H9 (cell line): ENCODE results near the gene NUP210. TPM values are rescaled to one million over a fixed set of nuclear protein-coding genes. Genes with fewer than 3 reads are reported as not detected.

ENCODE experiments used
- DNase-seq: peaks from one replicate; pipeline ENCODE4 v3.0.0-alpha.2; 2017
- H2AFZ ChIP-seq: one replicate; pipeline ENCODE4 v1.6.1; 2013; ENCODE audit warnings: mild to moderate bottlenecking, low read length, control low read depth, moderate library complexity
- H2AK5ac ChIP-seq: 2 replicates; pipeline ENCODE4 v1.6.1; 2013; ENCODE audit warnings: low read length, control low read depth, mixed read lengths; ENCODE audit not compliant: insufficient read length
- H2BK120ac ChIP-seq: one replicate; pipeline ENCODE4 v1.6.1; 2013; ENCODE audit warnings: low read depth, mild to moderate bottlenecking, low read length, control low read depth, inconsistent platforms; ENCODE audit not compliant: poor library complexity, severe bottlenecking
- H2BK12ac ChIP-seq: 2 replicates; pipeline ENCODE4 v1.6.1; 2013; ENCODE audit warnings: low read length, control low read depth, mixed read lengths, low read depth; ENCODE audit not compliant: insufficient read length
- H2BK15ac ChIP-seq: 2 replicates; pipeline ENCODE4 v1.6.1; 2013; ENCODE audit warnings: low read depth, low read length, control low read depth
- H2BK20ac ChIP-seq: one replicate; pipeline ENCODE4 v1.6.1; 2013; ENCODE audit warnings: low read depth, mild to moderate bottlenecking, low read length, control low read depth, inconsistent platforms; ENCODE audit not compliant: poor library complexity, severe bottlenecking
- H2BK5ac ChIP-seq: 2 replicates; pipeline ENCODE4 v1.6.1; 2013; ENCODE audit warnings: low read length, control low read depth, mixed read lengths; ENCODE audit not compliant: insufficient read length
- H3K14ac ChIP-seq: 2 replicates; pipeline ENCODE4 v1.6.1; 2013; ENCODE audit warnings: low read length, control low read depth; ENCODE audit not compliant: insufficient read depth
- H3K18ac ChIP-seq: 2 replicates; pipeline ENCODE4 v1.6.1; 2013; ENCODE audit warnings: low read depth, mild to moderate bottlenecking, mixed read lengths, low read length, control low read depth; ENCODE audit not compliant: insufficient read length
- H3K23ac ChIP-seq: 2 replicates; pipeline ENCODE4 v1.6.1; 2013; ENCODE audit warnings: low read length, control low read depth, mixed read lengths, low read depth; ENCODE audit not compliant: insufficient read length
- H3K23me2 ChIP-seq: 2 replicates; pipeline ENCODE4 v1.6.1; 2013; ENCODE audit warnings: low read depth, mild to moderate bottlenecking, mixed read lengths, low read length, control low read depth; ENCODE audit not compliant: insufficient read length, poor library complexity, severe bottlenecking
- H3K27ac ChIP-seq: 2 replicates; pipeline ENCODE4 v1.5.1; 2013; ENCODE audit warnings: low read length, control low read depth, mixed read lengths, low read depth; ENCODE audit not compliant: insufficient read length
- H3K27me3 ChIP-seq: 2 replicates; pipeline ENCODE4 v1.6.1; 2013; ENCODE audit warnings: low read length, control low read depth, inconsistent platforms; ENCODE audit not compliant: insufficient read depth
- H3K4ac ChIP-seq: 2 replicates; pipeline ENCODE4 v1.6.1; 2013; ENCODE audit warnings: low read depth, mild to moderate bottlenecking, control low read depth, inconsistent platforms, low read length, moderate library complexity
- H3K4me1 ChIP-seq: 2 replicates; pipeline ENCODE4 v1.6.1; 2013; ENCODE audit warnings: low read length, control low read depth, inconsistent platforms; ENCODE audit not compliant: insufficient read depth
- H3K4me2 ChIP-seq: 2 replicates; pipeline ENCODE4 v1.6.1; 2013; ENCODE audit warnings: low read length, control low read depth, mixed read lengths; ENCODE audit not compliant: insufficient read length, insufficient read depth
- H3K56ac ChIP-seq: 2 replicates; pipeline ENCODE4 v1.6.1; 2013; ENCODE audit warnings: low read depth, mild to moderate bottlenecking, mixed read lengths, low read length, control low read depth; ENCODE audit not compliant: insufficient read length
- H3K79me1 ChIP-seq: 2 replicates; pipeline ENCODE4 v1.6.1; 2013; ENCODE audit warnings: low read depth, mild to moderate bottlenecking, moderate library complexity, low read length, control low read depth, inconsistent platforms; ENCODE audit not compliant: insufficient read depth, poor library complexity, severe bottlenecking
- H3K79me2 ChIP-seq: 2 replicates; pipeline ENCODE4 v1.6.1; 2013; ENCODE audit warnings: low read length, control low read depth, inconsistent platforms; ENCODE audit not compliant: insufficient read depth
- H3K9ac ChIP-seq: 2 replicates; pipeline ENCODE4 v1.6.1; 2013; ENCODE audit warnings: low read length, control low read depth, mixed read lengths; ENCODE audit not compliant: insufficient read length; ENCODE audit errors: extremely low read depth
- H3K9me3 ChIP-seq: one replicate; pipeline ENCODE4 v1.6.1; 2013; ENCODE audit warnings: low read depth, low read length, inconsistent platforms; ENCODE audit not compliant: control insufficient read depth
- H3T11ph ChIP-seq: one replicate; pipeline ENCODE4 v1.6.1; 2013; ENCODE audit warnings: mild to moderate bottlenecking, low read length, control low read depth, inconsistent platforms
- H4K20me1 ChIP-seq: one replicate; pipeline ENCODE4 v1.6.1; 2013; ENCODE audit not compliant: control insufficient read depth, insufficient read length, insufficient read depth
- H4K5ac ChIP-seq: 2 replicates; pipeline ENCODE4 v1.6.1; 2013; ENCODE audit warnings: low read depth, mild to moderate bottlenecking, mixed read lengths, low read length, control low read depth; ENCODE audit not compliant: insufficient read length
- H4K8ac ChIP-seq: replicated peaks from 2 replicates; pipeline ENCODE4 v1.6.1; 2013; ENCODE audit warnings: low read length, control low read depth, mixed read lengths, low read depth; ENCODE audit not compliant: insufficient read length
- H4K91ac ChIP-seq: 2 replicates; pipeline ENCODE4 v1.6.1; 2013; ENCODE audit warnings: low read depth, mild to moderate bottlenecking, moderate library complexity, mixed read lengths, low read length, control low read depth; ENCODE audit not compliant: insufficient read length
- H3K27ac Mint-ChIP-seq, 3 experiments: 2 replicates in 2 of 3; 3 replicates in 1 of 3; pipeline ENCODE4 v1.8.0; 2020 to 2021; ENCODE audit warnings: mixed read lengths in 3 of 3, mild to moderate bottlenecking in 1 of 3, moderate library complexity in 1 of 3
- H3K27me3 Mint-ChIP-seq: 2 replicates; pipeline ENCODE4 v1.8.0; 2021; ENCODE audit warnings: low read depth, mild to moderate bottlenecking, moderate library complexity, mixed read lengths
- H3K36me3 Mint-ChIP-seq, 3 experiments: 2 replicates in 2 of 3; 3 replicates in 1 of 3; pipeline ENCODE4 v1.8.0; 2020 to 2021; ENCODE audit warnings: low read depth in 3 of 3, mixed read lengths in 3 of 3; ENCODE audit not compliant: insufficient read depth in 1 of 3
- H3K4me1 Mint-ChIP-seq, 2 experiments: 2 replicates each; pipeline ENCODE4 v1.8.0; 2020; ENCODE audit warnings: mixed read lengths in 2 of 2
- H3K4me3 Mint-ChIP-seq, 2 experiments: 2 replicates in 1 of 2; 3 replicates in 1 of 2; pipeline ENCODE4 v1.8.0; 2020 to 2021; ENCODE audit warnings: mild to moderate bottlenecking in 2 of 2, mixed read lengths in 2 of 2, moderate library complexity in 1 of 2
- H3K9me3 Mint-ChIP-seq, 2 experiments: 2 replicates in 1 of 2; 3 replicates in 1 of 2; pipeline ENCODE4 v1.8.0; 2020; ENCODE audit warnings: mild to moderate bottlenecking in 2 of 2, mixed read lengths in 2 of 2, moderate library complexity in 1 of 2
- CTCF ChIP-seq: fragments of 200-600 bp; sonication (generic); conservative IDR thresholded peaks from 3 replicates; pipeline ENCODE4 v1.8.0; 2021; ENCODE audit warnings: antibody characterized with exemption, mild to moderate bottlenecking
- WGBS: extraction: QIAGEN DNeasy Blood & Tissue Kit; methylation state at CpG from one replicate; pipeline ENCODE4 v1.1.7; 2013; ENCODE audit warnings: missing lambda C conversion rate, low lambda C conversion rate, mixed read lengths; ENCODE audit not compliant: insufficient read length; ENCODE audit errors: extremely low coverage; 5-methylcytosine and 5-hydroxymethylcytosine counted together
- total RNA-seq: library from RNA; stranded (reverse); gene quantifications from 2 replicates; pipeline ENCODE4 v1.2.1, GENCODE V29; 2021

NUP210 gene
- total RNA-seq, 1 experiment from 2014 or later, result 48.8 TPM

- Histone ChIP-seq H2BK5ac (peak overlapping the region; percentile 44), H3K9me3 (no peaks in the 10 kb centered on the region), H3T11ph (no peak overlapping the region), H3K4me1 (peaks cover 16% of the 10 kb centered on the region; the same call in 1 of the 2 replicates), H2BK120ac (no peak overlapping the region), H2BK15ac (no peak overlapping the region), H3K18ac (no peak overlapping the region), H4K8ac (no peak overlapping the region), H2AK5ac (no peak overlapping the region), H3K79me2 (no peaks in the 10 kb centered on the region), H3K23ac (no peak overlapping the region), H3K27ac (no peak overlapping the region), H3K14ac (no peak overlapping the region; the same call in 1 of the 2 replicates), H2BK20ac (no peak overlapping the region), H2BK12ac (no peak overlapping the region), H3K4me2 (no peak overlapping the region), H3K27me3 (no peaks in the 10 kb centered on the region), H3K4ac (no peak overlapping the region), H3K56ac (no peak overlapping the region), H3K79me1 (no peaks in the 10 kb centered on the region), H4K5ac (no peak overlapping the region), H4K91ac (no peak overlapping the region), H3K9ac (no peak overlapping the region), H4K20me1 (no peaks in the 10 kb centered on the region), H3K23me2 (no peaks in the 10 kb centered on the region), H2AFZ (no peak overlapping the region)
- Mint-ChIP-seq H3K4me3 (no peak overlapping the region), H3K27ac (peak overlapping the region in 1 of 3 experiments; percentile 86; a peak in 1 of 7 replicates), H3K36me3 (peaks cover 38 to 72% (median 47%) of the 10 kb centered on the region in 3 experiments; a peak in 6 of 7 replicates), H3K4me1 (peaks cover 27 to 28% of the 10 kb centered on the region in 2 experiments), H3K27me3 (no peaks in the 10 kb centered on the region), H3K9me3 (no peaks in the 10 kb centered on the region)
- TF ChIP-seq CTCF, result no peak
- no CpG with 5 or more reads among the region's 7 CpGs for WGBS
- DNase-seq, result no peak
Observed at GRCh38 chr3:13352621-13353131, 67.4 kb downstream of the NUP210 start.
